Mammary epithelial cell (primary cell): ENCODE data around the gene CCDC33.

ENCODE experiments used
- CTCF ChIP-seq, 2 donors: IDR thresholded peaks in 1 of 2; conservative IDR thresholded peaks in 1 of 2; 2 replicates each; pipeline ENCODE4 v1.5.1; 2011 to 2012; ENCODE audit warnings: inconsistent platforms in 2 of 2, low read length in 2 of 2, mild to moderate bottlenecking in 2 of 2, control low read depth in 1 of 2, low read depth in 1 of 2; ENCODE audit not compliant: insufficient read depth in 1 of 2; ENCODE audit errors: extremely low read depth in 1 of 2
- EZH2 ChIP-seq: IDR thresholded peaks from 2 replicates; pipeline ENCODE4 v1.6.1; 2012; ENCODE audit warnings: low read length, inconsistent platforms, borderline replicate concordance

- TF ChIP-seq CTCF (conservative IDR thresholded peaks at IDR 0.05 in 1 of 2, IDR thresholded peaks at IDR 0.05 in 1 of 2; ENCODE audit: extremely low read depth in 1 of 2, insufficient read depth in 1 of 2, low read depth in 1 of 2, low read length in 2 of 2) (no peak), EZH2 (no peak)
These were observed 142.0 kb downstream of the CCDC33 start for GRCh38 chr15:74377831-74378766.
